ENCODE measurements around the gene TOB2.

The TOB2 gene

GRCh38 chr22:41387341-41387740 lies 59.3 kb downstream of the TOB2 start:
- DNase-seq (ENCODE audit: low spot score): no peak

- no peak for DNase-seq (ENCODE audit: low spot score)
Observed at GRCh38 chr22:41384128-41384527, 62.5 kb downstream of the TOB2 start.

All from putamen (tissue), 1 donor.